CD4-positive, alpha-beta T cell treated with Interleukin-17A for 1 hour (primary cell): Measurements from ENCODE around the gene C1orf21.

Source experiments
- DNase-seq: peaks from one replicate; pipeline ENCODE4 v3.0.0-alpha.2; 2020

The C1orf21 gene

DNA sequence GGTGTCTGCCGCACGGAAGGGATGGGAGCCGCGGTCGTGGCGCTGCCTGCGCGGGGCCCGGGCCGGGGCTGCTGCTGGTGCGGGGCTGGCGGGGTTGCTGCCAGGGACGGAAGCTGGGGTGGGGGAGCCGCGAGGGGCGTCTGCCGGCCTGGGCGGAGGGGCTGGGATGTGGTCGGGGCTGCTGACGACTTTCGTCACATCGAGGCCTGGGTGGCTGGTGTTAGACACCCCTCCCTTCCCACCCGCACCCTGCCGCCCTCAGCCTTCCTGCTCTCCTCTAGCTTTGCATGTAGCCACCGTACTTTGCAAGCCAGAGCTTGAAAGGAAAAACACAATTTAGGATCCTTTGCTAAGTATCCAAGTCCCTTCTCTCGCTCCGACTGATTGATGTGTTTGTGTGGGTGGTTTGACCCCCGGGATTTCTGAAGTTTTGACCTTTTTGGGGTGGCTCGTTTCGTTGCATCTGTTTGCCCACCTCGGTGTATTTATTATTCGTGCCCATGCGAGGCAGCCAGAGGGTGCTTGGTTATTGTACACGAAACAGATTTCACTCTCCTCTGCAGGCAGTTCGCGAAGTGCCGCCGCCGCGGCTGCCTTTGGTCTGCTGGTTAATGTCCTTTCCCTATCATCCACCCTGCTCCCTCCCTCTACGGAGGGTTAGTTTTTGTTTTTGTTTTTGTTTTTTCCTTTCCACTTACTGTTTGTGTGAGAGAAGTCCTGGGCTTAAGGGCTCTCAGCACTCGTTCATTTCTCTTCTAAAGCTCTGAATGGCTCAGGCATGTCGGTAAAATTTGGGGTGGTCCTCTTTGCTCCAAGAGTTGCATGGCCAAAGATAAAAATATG is 868 bp downstream of the C1orf21 start:
- DNase-seq, result peak; percentile 67

DNA sequence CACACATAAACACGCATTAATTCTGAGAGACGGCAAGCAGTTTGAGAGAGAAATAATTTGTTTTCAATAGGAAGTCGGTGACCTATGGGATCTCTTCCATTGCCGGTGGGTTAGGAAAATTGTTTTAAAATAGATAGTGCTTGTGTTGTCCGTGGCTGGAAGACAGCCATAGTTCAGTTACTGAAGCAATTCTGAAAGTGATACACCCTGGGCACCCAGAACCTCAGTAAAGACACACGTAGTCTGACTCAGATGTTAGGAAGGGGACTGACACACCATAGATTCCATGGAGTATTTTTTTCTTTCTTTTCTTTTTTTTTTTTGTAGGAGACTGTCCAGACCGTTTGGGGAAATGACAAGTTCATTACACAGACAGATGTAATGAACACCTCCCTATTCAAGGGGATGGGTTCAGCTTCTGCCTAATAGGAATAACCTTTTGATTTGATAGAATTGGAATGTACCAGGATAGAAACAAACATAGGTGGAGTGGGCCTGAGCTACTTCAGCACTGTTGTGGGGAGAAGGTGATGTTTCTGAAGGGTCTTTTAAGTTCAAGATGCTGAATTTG is 1.6 kb downstream of the C1orf21 start:
- peak; percentile 10 for DNase-seq

DNA sequence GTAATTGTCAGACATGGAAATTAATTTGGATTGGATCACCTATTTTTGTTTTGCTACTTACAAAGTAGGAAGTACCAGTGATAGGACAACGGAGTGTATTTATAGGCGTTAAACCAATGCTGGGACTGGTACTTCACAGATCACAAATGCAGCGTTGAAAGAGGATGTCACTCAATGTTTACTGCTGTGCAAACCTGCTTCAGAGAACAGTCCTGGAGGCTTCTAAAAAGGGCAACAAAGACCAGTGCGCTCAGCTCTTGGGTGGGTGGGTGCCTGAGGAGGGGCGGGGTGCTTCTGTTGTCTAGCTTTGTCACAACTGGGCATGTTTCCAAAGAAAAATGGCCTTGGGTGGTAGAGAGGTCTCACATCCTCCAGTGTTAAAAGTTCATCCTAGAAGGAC is 2.1 kb downstream of the C1orf21 start:
- DNase-seq, result peak; percentile 32

DNA sequence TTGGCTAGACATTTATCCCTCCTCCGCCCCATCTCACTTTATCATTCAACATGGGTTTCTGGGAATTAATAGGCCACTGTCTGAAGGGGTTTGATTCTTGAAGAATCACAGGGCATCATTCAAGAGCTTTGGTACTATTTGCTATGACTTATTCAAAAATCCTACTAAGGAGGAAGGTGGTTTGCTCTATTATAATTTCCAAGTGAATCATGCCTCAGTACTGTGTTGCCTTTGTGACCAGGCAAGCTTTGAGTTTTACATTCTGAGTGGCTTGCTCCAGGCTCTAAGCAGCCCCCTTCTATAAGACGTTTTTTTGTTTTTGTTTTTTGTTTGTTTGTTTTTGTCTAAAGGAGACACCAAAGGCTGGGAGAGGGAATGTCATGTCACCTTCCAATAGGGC is 2.6 kb downstream of the C1orf21 start:
- DNase-seq, result no peak

DNA sequence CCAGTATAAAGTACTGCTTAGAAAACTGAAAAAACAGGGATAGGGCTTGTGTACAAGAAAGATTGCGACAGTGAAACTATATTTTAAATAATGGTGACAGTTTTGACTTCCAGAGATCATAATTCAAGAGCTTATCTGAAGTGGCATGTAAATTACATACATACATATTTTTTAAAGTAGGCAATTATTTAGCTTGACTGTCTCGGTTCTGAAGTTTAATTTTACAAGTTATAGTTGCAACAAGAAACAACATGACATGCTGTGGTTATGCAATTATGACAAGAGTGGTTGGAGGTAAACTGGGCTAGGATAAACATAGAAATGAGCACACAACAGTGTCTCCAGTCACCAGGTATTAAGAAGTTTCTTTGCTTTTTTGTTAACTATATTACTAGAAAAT is 4.1 kb downstream of the C1orf21 start:
- no peak for DNase-seq

DNA sequence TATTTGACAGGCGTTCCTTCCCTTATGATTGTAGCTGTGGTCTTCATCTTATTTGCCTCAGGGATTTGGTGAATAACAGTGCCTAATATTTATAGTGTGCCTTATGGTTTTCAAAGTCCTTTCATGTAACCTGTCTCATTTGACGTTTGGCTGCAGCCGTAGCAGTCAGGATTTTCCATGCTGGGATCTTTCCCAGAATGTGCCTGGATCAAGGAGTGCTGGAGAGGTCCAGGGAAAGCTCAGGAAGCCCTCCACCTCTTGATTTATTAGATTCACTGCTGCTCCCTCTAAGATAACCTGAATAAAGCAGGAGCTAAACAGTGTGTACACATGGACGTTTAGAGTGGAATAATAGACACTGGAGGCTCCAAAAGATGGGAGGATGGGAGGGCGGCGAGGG is 5.2 kb downstream of the C1orf21 start:
- no peak for DNase-seq

DNA sequence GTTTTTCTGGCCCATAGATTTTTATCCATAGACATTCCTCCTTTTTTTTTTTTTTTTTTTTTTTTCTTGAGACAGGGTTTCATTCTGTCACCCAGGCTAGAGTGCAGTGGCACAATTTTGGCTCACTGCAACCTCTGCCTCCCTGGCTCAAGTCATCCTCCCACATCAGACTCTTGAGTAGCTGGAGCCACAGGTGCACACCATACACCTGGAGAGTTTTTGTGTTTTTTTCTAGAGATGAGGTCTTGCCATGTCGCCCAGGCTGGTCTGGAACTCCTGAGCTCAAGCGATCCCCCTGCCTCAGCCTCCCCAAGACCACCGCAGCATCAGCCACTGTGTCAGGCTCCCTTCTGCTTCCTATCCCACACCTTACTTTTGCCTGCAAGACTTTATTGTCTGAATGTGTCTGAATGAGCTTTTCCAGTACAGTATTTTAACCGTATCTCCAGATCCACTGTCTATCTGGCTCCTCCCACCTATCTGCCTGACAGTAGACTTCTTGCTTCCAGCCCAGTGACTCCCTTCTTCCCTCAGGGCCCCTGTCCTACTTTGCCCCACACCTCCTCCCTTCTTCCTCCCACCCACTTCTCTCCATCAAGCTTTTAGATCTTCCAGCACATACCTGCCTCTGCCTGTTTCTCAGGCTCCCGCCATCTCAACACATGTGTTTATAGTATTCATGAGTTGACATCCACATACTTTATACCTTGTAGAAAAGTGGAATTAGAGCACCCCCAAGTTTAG is 6.1 kb downstream of the C1orf21 start:
- DNase-seq, result no peak

DNA sequence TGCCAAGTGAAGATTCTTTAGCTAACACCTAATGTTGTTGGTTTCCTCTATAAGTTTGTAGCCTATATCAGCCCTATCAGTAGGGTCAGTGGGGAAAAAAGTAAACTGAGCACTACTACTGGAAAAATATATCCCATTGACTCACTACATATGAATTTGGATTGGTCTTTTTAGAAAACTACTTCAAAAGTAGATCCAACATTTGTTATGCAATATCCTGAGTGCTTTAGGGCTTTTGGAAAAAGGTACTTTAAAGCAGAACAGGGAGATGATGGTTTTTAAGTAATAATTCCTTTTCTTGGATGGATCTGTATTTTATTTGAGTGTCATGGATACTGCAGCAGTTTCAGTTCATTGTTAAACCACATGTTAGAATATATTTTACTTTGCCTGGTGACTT is 7.1 kb downstream of the C1orf21 start:
- DNase-seq, result no peak

DNA sequence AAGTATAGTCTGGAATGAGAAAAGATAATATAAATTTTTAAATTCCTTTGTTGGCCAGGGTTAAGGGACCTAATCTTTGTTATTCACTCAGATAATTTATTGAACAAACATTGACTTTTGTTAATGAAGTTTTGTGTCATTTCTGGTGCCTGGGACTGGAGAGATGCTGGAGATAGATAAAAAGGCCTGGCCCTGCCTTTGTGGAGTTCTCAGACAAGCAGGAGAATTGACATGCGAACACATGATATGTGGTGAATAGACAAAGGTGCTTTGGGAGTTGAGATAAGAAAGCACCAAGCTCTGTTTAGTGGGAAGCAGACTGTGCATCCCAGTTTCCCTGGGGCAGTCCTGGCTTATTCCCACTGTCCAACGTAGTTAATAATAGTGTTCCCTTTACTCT is 8.5 kb downstream of the C1orf21 start:
- DNase-seq, result no peak

DNA sequence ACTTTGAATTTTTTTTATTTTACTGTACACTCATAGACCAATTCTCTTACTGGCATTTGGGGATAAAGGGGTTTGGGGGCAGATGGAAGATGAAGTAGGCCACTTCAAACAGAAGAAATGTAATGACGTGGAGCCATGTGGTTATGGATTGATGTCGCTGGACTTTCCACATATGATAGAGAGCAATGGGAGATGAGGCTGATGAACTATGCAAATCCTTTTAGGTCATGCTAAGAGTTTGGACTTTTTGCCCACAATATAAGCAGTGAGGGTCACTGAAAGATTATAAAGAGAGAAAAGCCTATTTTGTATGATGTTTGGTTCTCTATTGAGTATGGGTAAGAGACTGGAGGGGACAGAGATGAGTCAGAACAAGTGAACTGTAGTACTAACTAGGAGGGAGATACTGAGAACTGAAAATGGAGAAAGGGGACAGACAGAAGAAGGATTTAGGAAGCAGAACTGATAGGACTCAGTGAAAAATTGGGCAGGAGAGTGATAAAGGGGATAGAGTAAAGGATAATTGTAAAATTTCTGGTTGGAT is 9.2 kb downstream of the C1orf21 start:
- no peak for DNase-seq

DNA sequence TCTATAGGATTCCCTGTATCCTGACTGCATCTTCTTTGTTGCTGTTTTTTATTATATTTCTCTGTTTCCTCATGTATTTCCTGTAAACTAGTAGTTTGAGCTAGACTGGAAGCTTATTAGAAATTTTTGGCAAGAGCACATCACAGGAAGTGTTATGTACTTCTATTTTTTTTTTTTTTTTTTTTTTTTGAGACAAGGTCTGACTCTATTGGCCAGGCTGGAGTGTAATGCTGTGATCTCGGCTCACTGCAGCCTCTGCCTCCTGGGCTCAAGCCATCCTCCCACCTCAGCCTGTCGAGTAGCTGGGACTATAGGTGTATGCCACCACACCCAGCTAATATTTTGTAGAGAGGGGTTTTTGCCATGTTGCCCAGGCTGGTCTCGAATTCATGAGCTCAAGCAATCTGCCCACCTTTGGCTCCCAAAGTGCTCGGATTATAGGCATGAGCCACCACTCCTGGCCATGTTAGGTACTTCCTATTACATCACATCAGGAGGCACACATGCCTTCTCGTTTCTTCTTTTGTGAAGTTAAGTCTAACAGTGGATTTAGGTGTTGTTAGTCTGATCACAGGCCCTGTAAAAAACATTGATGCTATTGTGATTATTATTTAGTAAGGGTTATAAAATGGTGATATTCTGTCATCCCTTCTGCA is 12.5 kb downstream of the C1orf21 start:
- no peak for DNase-seq

DNA sequence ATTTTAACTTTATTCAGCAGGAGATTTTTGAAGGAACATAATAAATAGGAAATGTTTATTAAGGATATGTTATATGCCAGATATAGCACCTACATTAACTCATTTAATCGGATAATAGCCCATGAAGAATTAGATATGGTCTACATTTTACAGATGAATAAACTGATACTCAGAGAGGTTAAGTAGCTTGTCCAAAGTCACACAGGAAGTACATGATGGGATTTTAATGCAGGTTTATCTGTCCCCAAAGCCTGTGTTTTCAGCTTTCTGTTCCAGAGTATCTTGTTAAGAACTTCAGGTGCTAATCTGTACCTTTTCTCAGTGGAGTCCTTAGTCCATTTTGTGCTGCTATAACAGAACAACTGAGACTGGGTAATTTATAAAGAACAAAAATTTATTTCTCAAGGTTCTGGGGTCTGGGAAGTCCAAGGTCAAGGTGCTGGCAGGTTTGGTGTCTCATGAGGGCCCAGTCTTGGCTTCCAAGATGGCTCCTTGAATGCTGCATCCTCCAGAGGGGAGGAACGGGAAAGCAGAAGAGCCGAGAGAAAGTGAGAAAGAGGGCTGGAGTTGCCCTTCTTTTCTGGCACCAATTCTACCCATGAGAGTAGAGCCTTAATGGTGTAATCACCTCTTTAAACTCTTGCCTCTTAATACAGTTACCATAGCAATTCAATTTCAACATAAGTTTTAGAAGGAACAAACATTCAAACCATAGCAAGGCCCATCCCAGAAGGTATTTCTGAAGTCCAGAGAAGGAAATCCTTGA is 17.3 kb downstream of the C1orf21 start:
- no peak for DNase-seq

DNA sequence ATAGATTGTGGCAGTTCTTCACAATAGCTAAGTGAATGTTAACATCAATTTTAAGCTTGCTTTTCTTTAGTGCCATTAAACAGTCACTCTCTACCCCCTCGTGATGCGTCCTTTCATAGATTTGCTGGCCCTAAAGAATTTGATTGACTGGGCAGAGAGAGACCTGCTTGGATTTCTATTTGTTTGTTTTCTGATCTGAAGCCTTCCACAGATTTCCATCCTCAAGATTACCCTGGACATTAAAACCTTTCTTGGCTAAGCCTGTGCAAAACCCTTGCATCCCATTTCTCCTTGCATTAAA is 17.8 kb downstream of the C1orf21 start:
- no peak for DNase-seq

DNA sequence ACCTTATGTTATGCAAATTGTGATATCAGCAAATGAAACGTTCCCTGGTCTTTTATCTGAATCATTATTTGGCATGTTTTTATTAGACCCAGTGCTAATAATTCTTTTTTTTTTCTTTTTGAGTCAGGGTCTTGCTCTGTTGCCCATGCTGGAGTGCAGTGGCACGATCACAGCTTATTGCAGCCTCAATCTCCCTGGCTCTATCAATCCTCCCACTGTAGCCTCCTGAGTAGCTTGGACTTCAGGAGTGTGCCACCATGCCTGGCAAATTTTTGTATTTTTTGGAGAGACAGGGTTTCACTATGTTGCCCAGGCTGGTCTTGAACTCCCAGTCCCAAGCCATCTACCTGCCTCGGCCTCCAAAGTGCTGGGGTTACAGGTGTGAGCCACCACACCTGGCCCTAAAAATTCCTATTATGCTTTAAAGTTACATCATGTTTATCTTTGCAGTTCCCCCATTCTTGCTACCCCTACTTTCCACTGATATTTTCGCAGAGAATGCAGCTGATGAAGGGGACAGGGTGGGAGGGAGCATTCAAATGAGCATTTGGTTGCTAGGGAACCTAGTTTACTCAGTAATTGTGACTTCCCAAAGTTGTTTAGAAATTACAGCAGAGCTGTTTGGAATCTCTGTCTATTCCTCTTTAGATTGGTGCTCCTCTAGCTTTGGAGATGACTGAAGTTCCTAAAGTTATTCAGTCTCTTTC is 18.4 kb downstream of the C1orf21 start:
- DNase-seq, result no peak

DNA sequence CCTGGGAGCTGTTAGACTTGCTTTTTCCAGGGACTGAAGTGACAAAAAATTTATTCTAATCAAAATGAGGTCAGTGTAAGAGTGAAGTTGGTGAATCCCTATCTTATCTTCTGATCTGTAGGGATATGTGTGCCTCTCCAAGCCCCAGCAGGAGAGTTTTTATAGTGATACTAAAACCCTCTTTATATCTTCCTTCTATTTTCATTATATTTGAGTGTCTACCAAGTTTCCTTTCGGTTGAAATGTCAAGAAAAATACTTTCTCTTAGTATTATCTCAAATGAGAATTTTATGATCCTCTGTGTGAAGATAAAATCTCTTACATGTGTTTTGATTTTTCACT is 18.9 kb downstream of the C1orf21 start:
- DNase-seq, result no peak

DNA sequence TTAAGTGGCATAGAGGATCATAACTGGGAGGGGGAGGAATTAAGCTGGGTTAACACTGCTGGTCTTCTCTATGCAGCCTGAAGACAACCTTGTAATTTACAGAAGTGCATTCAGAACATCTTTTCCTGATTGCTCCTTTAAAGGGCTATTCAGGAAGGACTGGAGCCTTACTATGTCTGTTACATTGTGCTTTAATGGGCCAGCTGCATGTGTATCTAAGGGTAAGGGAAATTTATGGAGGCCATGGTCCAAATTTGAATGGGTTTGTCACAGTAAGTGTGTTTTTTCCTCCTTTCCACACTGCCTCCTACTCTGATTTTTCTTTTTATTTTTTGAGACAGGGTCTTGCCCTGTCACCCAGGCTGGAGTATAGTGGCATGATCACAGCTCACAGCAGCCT is 19.6 kb downstream of the C1orf21 start:
- no peak for DNase-seq

DNA sequence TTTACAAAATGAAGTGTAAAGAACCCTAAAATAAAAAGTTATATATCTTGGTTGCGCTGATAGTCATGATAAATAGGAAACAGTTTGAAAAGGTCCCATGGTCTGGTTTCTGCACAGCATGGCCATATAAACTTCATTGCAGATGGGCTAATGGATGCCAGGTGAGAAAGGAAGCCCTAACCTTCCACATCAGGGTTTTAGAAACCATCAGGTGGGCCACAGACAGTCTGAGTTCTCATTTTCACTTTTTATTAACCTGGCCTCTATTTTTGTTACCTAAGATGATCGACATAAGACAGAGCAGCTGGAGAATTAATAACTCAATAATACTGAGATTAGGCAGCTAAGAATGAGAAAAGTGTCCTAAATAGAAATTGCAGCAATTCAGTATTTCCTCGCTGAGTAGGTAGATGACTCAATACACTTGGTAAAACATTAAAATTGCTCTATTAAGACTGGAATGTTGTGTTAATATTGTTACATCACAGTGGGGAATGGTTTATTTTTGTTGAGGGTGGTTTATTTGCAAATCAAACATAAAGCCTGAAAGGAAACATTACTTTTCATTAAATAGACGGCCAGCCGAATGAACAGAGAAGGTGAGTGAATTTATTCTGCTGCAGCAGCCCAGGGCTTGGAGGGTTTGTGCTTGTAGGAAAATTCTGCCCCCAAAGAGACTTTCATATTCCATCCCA is 21.1 kb downstream of the C1orf21 start:
- DNase-seq, result no peak

DNA sequence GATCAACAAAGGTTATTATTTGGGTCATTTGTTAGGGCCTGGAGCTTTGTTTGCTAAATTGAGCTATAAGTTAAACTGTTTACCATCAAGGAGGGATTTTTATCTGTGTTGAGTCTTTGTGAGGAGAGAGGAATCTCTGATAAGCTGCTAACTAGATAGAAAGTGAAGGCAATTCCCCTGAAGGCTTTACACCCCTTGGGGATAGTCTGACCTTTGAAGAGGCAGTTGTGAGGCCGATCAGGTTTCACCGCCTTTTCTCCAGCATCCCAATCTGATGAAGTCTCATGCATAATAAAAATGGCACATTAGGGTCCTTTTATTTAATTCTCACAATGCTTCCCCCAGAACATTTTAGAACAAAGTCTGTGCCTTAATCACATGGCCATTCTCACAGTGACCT is 21.8 kb downstream of the C1orf21 start:
- DNase-seq, result no peak

DNA sequence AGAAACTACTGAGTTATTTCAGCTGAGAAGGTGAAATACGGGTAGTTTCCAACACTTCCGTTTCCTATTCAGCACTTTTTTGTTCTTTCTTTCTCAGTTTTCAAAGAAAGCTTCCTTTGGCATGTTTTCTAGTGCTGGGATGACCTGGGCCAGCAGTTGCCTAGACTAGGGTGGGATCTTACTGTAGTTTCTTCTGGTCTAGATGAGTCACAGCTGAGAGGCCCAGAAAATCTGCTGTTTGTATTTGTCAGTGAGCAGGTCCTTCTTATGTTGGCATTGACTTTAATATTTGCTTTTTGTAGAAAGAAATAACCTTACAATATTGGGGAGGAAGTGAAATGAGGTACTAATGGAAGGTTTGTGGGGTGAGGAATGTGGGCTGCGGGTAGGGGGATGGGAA is 22.2 kb downstream of the C1orf21 start:
- no peak for DNase-seq

DNA sequence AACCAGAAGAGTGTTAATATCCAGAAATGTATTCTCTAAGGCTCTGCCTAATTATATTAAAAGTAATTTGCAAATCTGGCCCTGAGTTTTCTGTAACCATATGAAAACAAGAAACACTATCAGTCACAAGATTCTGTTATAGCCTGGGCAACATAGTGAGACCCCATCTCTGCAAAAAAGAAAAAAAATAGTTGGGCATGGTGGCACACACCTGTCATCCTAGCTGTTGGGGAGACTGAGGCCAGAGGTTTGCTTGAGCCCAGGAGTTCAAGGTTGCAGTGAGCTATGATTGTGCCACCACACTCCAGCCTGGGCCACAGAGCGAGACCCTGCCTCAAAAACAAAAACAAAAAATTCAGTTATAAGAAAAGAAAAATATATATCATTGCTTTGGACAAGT is 25.6 kb downstream of the C1orf21 start:
- no peak for DNase-seq

DNA sequence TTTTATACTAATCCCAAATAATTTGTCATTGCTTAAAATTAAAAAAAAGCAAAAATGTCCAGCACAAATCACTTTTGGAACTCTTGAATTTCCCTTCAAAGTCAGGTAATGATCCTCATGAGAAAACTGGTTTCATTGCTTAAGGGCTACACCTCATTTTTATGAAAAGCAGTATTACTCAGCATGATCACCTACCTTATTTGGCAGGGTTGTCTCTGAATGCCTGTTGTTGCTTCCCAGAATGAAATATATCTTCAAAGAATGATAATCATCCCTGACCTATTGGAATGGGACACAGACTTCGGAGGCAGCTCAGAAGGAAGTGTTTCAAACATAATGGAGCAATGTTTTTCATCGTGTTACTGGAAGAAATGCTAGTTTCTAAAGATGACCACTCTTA is 29.7 kb downstream of the C1orf21 start:
- DNase-seq, result no peak

DNA sequence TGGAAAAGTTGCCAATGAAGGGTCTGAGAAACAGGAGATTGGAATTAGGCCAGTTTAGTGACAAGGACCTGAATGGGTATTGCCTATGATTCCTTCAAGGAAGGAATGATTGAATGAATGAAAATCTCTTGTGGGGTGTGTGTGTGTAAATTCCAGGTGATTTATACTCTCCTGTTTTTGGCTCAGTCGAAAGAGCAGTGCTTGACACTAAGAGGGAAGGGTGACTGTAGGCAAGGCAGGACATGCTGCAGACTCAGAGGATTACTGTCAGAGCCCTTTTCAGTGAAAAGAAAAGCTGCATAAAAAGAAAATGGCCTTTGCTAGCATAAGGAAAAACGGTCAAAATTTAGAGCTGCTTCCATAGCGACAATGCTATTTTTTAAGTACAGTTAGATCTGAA is 30.1 kb downstream of the C1orf21 start:
- no peak for DNase-seq
